Calu3 (cell line): ENCODE results near the gene OR5H2. TPM values are rescaled to one million over a fixed set of nuclear protein-coding genes. Genes with fewer than 3 reads are reported as not detected.

ENCODE experiments used
- BruUV-seq: library from RNA; stranded (reverse); fragments of 400-500 nt; replicated peaks from 2 replicates; lab custom pipeline; 2021; lab: Mats Ljungman, UMichigan
- CTCF ChIA-PET: fragments of 300-600 bp; sonication (Branson Sonifier 250); formaldehyde crosslinking; loops from one replicate; lab custom pipeline; 2022; ENCODE audit warnings: antibody characterized with exemption; lab: Charles Lee
- DNase-seq: peaks from one replicate; pipeline ENCODE4 v3.0.0; 2022
- H3K27ac Mint-ChIP-seq: one replicate; pipeline ENCODE4 v1.8.0; 2022; ENCODE audit warnings: mixed read lengths; ENCODE audit not compliant: unreplicated experiment
- H3K27me3 Mint-ChIP-seq: one replicate; pipeline ENCODE4 v1.8.0; 2022; ENCODE audit warnings: mixed read lengths; ENCODE audit not compliant: unreplicated experiment
- H3K36me3 Mint-ChIP-seq: one replicate; pipeline ENCODE4 v1.8.0; 2022; ENCODE audit warnings: mild to moderate bottlenecking, moderate library complexity, mixed read lengths; ENCODE audit not compliant: insufficient read depth, unreplicated experiment
- H3K4me1 Mint-ChIP-seq: one replicate; pipeline ENCODE4 v1.8.0; 2022; ENCODE audit warnings: mild to moderate bottlenecking, low read depth, mixed read lengths; ENCODE audit not compliant: unreplicated experiment
- H3K4me3 Mint-ChIP-seq: one replicate; pipeline ENCODE4 v1.8.0; 2022; ENCODE audit warnings: mild to moderate bottlenecking, low read depth, moderate library complexity, mixed read lengths; ENCODE audit not compliant: unreplicated experiment
- H3K9me3 Mint-ChIP-seq: one replicate; pipeline ENCODE4 v1.8.0; 2022; ENCODE audit warnings: low read depth, mixed read lengths; ENCODE audit not compliant: unreplicated experiment
- CTCF ChIP-seq: fragments of 200-600 bp; IDR thresholded peaks from one replicate; pipeline ENCODE4 v1.8.0; 2022; ENCODE audit warnings: antibody characterized with exemption; ENCODE audit not compliant: unreplicated experiment
- intact Hi-C: fragments of 100-400 bp; cut with micrococcal nuclease; formaldehyde crosslinking; loops from one replicate; pipeline ENCODE4 v1.10.0; 2022; ENCODE audit not compliant: unreplicated experiment
- total RNA-seq: library from RNA; stranded (reverse); gene quantifications from 2 replicates; pipeline ENCODE4 v1.2.3, GENCODE V29; 2022

OR5H2 gene
- total RNA-seq, 1 experiment from 2014 or later: not detected

- no TSS peak for BruUV-seq
- intact Hi-C loops: no loop called here
- H3K9me3 Mint-ChIP-seq: no peaks in the 10 kb centered on the region
- TF ChIP-seq CTCF: no peak
- no peaks in the 10 kb centered on the region for H3K36me3 Mint-ChIP-seq
- no peak within 1 kb of the TSS for H3K4me3 Mint-ChIP-seq
- CTCF ChIA-PET: no interaction called here
- H3K27me3 Mint-ChIP-seq: no peaks in the 10 kb centered on the region
- H3K4me1 Mint-ChIP-seq: no peaks in the 10 kb centered on the region
- H3K27ac Mint-ChIP-seq: no peak within 1 kb of the TSS
- DNase-seq: no peak
Observed at GRCh38 chr3:98263944-98264343, 18.4 kb upstream of the OR5H2 start, which contains the start of gene OR5H6. OR5H6 (plus strand) TSS chr3:98264244; CDS start chr3:98264333, 89 bp downstream.

GRCh38 chr3:98269846-98270245, 12.5 kb upstream of the OR5H2 start:
- Mint-ChIP-seq H3K27ac (no peak overlapping the region), H3K4me1 (no peaks in the 10 kb centered on the region), H3K36me3 (no peaks in the 10 kb centered on the region), H3K27me3 (peaks cover 8% of the 10 kb centered on the region), H3K9me3 (no peaks in the 10 kb centered on the region), H3K4me3 (no peak overlapping the region)
- no TSS peak for BruUV-seq
- CTCF ChIA-PET: no interaction called here
- TF ChIP-seq CTCF: no peak
- intact Hi-C loops: no loop called here
- DNase-seq: no peak

GRCh38 chr3:98272126-98272525, 10.2 kb upstream of the OR5H2 start:
- Mint-ChIP-seq H3K27me3 (peaks cover 8% of the 10 kb centered on the region), H3K36me3 (no peaks in the 10 kb centered on the region), H3K4me1 (no peaks in the 10 kb centered on the region), H3K4me3 (no peak overlapping the region), H3K27ac (no peak overlapping the region), H3K9me3 (no peaks in the 10 kb centered on the region)
- TF ChIP-seq CTCF: no peak
- BruUV-seq: no TSS peak
- intact Hi-C loops: no loop called here
- no peak for DNase-seq
- CTCF ChIA-PET: no interaction called here

- intact Hi-C loops: no loop called here
- no peak for DNase-seq
- Mint-ChIP-seq H3K9me3 (no peaks in the 10 kb centered on the region), H3K4me1 (no peaks in the 10 kb centered on the region), H3K36me3 (no peaks in the 10 kb centered on the region), H3K4me3 (no peak overlapping the region), H3K27ac (no peak overlapping the region), H3K27me3 (peaks cover 2% of the 10 kb centered on the region)
- no peak for TF ChIP-seq CTCF
- BruUV-seq: no TSS peak
- CTCF ChIA-PET: no interaction called here
Observed at GRCh38 chr3:98274914-98275313, 7.4 kb upstream of the OR5H2 start.
